Immature natural killer cell (primary cell): ENCODE results near the gene FCRL1. TPM values are rescaled to one million over a fixed set of nuclear protein-coding genes. Genes with fewer than 3 reads are reported as not detected.

Experiments used
- DNase-seq, 3 donors: peaks; one replicate each; pipeline ENCODE4 v3.0.0; 2022; ENCODE audit warnings: mixed read lengths in 1 of 3
- H3K27ac Mint-ChIP-seq, 6 donors: one replicate each; pipeline ENCODE4 v1.8.0; 2020; ENCODE audit warnings: mixed read lengths in 6 of 6, mild to moderate bottlenecking in 5 of 6, inconsistent platforms in 4 of 6, moderate library complexity in 3 of 6
- H3K27me3 Mint-ChIP-seq, 3 donors: one replicate each; pipeline ENCODE4 v1.8.0; 2020 to 2021; ENCODE audit warnings: low read depth in 3 of 3, mild to moderate bottlenecking in 3 of 3, mixed read lengths in 3 of 3, moderate library complexity in 3 of 3, inconsistent platforms in 1 of 3
- H3K36me3 Mint-ChIP-seq, 3 donors: one replicate each; pipeline ENCODE4 v1.8.0; 2020; ENCODE audit warnings: mixed read lengths in 3 of 3, inconsistent platforms in 2 of 3, mild to moderate bottlenecking in 2 of 3
- H3K4me1 Mint-ChIP-seq, 2 donors: one replicate each; pipeline ENCODE4 v1.8.0; 2020; ENCODE audit warnings: inconsistent platforms in 2 of 2, mild to moderate bottlenecking in 2 of 2, mixed read lengths in 2 of 2, moderate library complexity in 1 of 2
- H3K4me3 Mint-ChIP-seq, 5 donors: one replicate each; pipeline ENCODE4 v1.8.0; 2020; ENCODE audit warnings: mild to moderate bottlenecking in 5 of 5, mixed read lengths in 5 of 5, inconsistent platforms in 3 of 5, moderate library complexity in 3 of 5
- H3K9me3 Mint-ChIP-seq, 6 donors: one replicate each; pipeline ENCODE4 v1.8.0; 2020; ENCODE audit warnings: mild to moderate bottlenecking in 6 of 6, mixed read lengths in 6 of 6, inconsistent platforms in 4 of 6, moderate library complexity in 3 of 6
- polyA plus RNA-seq, 3 donors: library from polyadenylated mRNA; unstranded; fragments of 300-500 nt; fragmentation: Illumina TruSeq; gene quantifications; one replicate each; pipeline ENCODE4 v1.2.3, GENCODE V29; 2021

The FCRL1 gene
- polyA plus RNA-seq, 3 donors from 2014 or later: 0.09 to 0.41 (median 0.39) TPM

- peaks cover 0 to 8% (median 4%) of the 10 kb centered on the region in 3 donors for H3K27me3 Mint-ChIP-seq
- no peaks in the 10 kb centered on the region for H3K4me1 Mint-ChIP-seq
- no peak overlapping the region for H3K4me3 Mint-ChIP-seq
- no peaks in the 10 kb centered on the region for H3K36me3 Mint-ChIP-seq
- no peaks in the 10 kb centered on the region for H3K9me3 Mint-ChIP-seq
- DNase-seq: no peak
- H3K27ac Mint-ChIP-seq: no peak overlapping the region
Observed at GRCh38 chr1:157831968-157832626, 12.2 kb upstream of the FCRL1 start.

- H3K9me3 Mint-ChIP-seq: no peaks in the 10 kb centered on the region
- H3K4me1 Mint-ChIP-seq: no peaks in the 10 kb centered on the region
- no peak for DNase-seq
- H3K27me3 Mint-ChIP-seq: peaks cover 0 to 4% (median 2%) of the 10 kb centered on the region in 3 donors
- H3K36me3 Mint-ChIP-seq: no peaks in the 10 kb centered on the region
- no peak overlapping the region for H3K27ac Mint-ChIP-seq
- H3K4me3 Mint-ChIP-seq: no peak overlapping the region
Observed at GRCh38 chr1:157830887-157831286, 11.0 kb upstream of the FCRL1 start.

DNA sequence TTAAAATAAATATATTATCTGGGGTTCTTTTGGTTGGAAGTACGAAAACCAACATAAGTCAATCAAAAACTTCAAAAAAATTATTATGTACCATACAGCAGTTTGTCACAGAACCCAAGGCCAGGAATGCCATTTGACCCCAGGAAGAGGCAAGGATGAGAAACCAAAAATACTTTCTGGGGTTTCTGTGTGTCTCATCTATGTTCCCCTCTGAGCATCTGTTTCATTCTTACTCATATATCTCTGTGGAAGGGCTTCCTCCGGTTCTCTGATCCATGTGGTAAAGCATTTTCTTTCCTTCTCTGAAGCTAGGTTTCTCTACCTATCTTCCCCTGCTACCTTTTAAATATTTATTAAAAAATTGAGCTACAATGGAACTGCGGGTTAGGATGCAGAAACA lies 9.8 kb upstream of the FCRL1 start:
- Mint-ChIP-seq H3K9me3 (no peaks in the 10 kb centered on the region), H3K27ac (no peak overlapping the region), H3K4me3 (no peak overlapping the region), H3K27me3 (peaks cover 0 to 2% (median 0%) of the 10 kb centered on the region in 3 donors), H3K4me1 (no peaks in the 10 kb centered on the region), H3K36me3 (no peaks in the 10 kb centered on the region)
- no peak for DNase-seq

DNA sequence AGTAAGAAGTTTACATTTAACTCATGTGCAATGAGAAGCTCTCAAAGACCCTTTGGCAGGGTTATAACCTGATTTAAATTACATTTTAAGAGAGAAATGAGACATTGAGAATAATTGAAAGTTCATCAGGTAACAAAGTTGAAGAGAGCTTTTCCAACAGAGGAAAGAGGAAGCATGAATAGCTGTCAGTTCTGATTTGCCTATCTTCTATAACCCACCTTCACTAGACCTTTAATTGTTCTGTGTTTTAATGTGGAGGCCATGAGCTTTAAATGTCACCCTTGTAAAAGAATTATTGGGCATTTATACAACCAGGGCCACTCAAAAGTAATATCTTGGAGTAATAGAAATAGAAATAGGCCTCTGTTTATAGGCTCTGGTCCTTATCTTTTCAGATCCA lies 9.3 kb upstream of the FCRL1 start:
- Mint-ChIP-seq H3K9me3 (no peaks in the 10 kb centered on the region), H3K27me3 (peaks cover 0 to 2% (median 0%) of the 10 kb centered on the region in 3 donors), H3K36me3 (no peaks in the 10 kb centered on the region), H3K4me3 (no peak overlapping the region), H3K27ac (no peak overlapping the region), H3K4me1 (no peaks in the 10 kb centered on the region)
- no peak for DNase-seq

- DNase-seq: no peak
- Mint-ChIP-seq H3K9me3 (peaks cover 0 to 5% (median 0%) of the 10 kb centered on the region in 6 donors), H3K36me3 (peaks cover 0 to 3% (median 0%) of the 10 kb centered on the region in 3 donors), H3K4me1 (no peaks in the 10 kb centered on the region), H3K27me3 (peaks cover 3 to 7% (median 4%) of the 10 kb centered on the region in 3 donors), H3K27ac (no peak overlapping the region), H3K4me3 (no peak overlapping the region)
Observed at GRCh38 chr1:157820299-157820698, 379 bp upstream of the FCRL1 start.

DNA sequence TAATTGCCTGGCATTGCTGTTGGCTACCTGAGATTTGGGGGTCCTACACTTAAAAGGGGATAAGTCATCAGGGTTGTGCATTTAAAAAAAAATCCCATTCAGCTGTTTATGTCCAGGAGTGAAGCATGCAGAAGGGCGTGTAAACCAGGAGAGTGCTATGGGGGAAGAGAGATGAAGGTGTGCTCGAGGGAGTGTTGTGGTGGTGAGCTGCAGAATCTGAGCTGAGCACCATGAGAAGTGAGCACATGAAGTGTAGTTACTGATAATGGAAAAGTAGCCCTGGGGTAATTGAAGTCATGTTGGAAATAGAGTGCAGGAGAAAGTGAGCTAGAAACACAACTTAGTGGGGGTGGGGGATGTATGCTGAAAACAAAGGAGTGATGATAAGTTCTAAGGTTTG lies 705 bp downstream of the FCRL1 start:
- no peak overlapping the region for H3K4me3 Mint-ChIP-seq
- peaks cover 0 to 3% (median 0%) of the 10 kb centered on the region in 3 donors for H3K36me3 Mint-ChIP-seq
- peaks cover 2 to 8% (median 4%) of the 10 kb centered on the region in 6 donors for H3K9me3 Mint-ChIP-seq
- H3K4me1 Mint-ChIP-seq: no peaks in the 10 kb centered on the region
- H3K27ac Mint-ChIP-seq: no peak overlapping the region
- H3K27me3 Mint-ChIP-seq: peaks cover 4 to 7% (median 4%) of the 10 kb centered on the region in 3 donors
- DNase-seq: no peak

DNA sequence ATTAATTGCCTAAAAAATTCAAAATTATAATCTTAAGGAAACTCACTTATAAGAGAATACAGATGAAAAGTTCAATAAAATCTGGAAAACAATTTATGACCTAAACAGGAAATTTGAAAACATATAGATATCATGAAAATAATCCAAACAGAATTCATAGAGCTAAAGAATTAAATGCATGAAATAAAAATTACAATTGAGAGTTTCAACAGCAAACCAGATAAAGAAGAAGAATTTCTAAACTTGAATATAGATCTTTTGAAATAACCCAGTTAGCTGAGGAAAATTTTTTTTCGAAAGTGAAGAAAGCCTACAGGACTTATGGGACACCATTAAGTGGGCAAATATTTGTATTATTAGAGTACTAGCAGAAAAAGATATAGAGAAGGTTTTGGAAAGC lies 6.7 kb downstream of the FCRL1 start:
- H3K4me1 Mint-ChIP-seq: no peaks in the 10 kb centered on the region
- peaks cover 13 to 23% (median 22%) of the 10 kb centered on the region in 6 donors for H3K9me3 Mint-ChIP-seq
- no peak for DNase-seq
- peaks cover 0 to 5% (median 2%) of the 10 kb centered on the region in 3 donors for H3K27me3 Mint-ChIP-seq
- peaks cover 6 to 15% (median 9%) of the 10 kb centered on the region in 3 donors for H3K36me3 Mint-ChIP-seq
- no peak overlapping the region for H3K27ac Mint-ChIP-seq
- H3K4me3 Mint-ChIP-seq: no peak overlapping the region

GRCh38 chr1:157806431-157807149 lies 13.3 kb downstream of the FCRL1 start:
- Mint-ChIP-seq H3K36me3 (peaks cover 0 to 4% (median 0%) of the 10 kb centered on the region in 3 donors), H3K4me1 (no peaks in the 10 kb centered on the region), H3K27ac (peak overlapping the region in 2 of 6 donors; percentile 18 to 24), H3K9me3 (peaks cover 0 to 2% (median 0%) of the 10 kb centered on the region in 6 donors), H3K27me3 (peaks cover 2 to 3% (median 2%) of the 10 kb centered on the region in 3 donors), H3K4me3 (no peak overlapping the region)
- no peak for DNase-seq

DNA sequence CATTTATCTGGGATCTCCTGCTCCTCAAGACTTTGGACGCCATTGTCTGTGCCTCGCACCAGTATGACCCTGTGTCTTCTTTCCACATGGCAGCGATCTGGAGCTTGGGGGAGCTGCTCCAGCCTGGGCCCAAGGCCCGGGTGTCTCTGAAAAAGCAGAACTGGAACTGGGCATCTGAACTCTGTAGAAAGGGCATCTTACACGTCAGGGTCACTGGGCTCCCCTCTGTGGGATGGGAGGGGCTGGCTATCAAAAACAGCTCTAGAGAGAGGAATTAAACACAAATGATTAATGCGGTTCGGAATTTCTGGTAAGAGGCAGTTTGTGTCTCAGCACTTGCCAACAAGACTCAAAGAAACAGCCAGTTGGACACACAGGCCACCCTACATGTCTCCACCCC lies 16.1 kb downstream of the FCRL1 start:
- Mint-ChIP-seq H3K9me3 (peaks cover 0 to 2% (median 0%) of the 10 kb centered on the region in 6 donors), H3K4me3 (no peak overlapping the region), H3K36me3 (no peaks in the 10 kb centered on the region), H3K27me3 (peaks cover 2 to 3% (median 2%) of the 10 kb centered on the region in 3 donors), H3K4me1 (no peaks in the 10 kb centered on the region), H3K27ac (no peak overlapping the region)
- DNase-seq: no peak

DNA sequence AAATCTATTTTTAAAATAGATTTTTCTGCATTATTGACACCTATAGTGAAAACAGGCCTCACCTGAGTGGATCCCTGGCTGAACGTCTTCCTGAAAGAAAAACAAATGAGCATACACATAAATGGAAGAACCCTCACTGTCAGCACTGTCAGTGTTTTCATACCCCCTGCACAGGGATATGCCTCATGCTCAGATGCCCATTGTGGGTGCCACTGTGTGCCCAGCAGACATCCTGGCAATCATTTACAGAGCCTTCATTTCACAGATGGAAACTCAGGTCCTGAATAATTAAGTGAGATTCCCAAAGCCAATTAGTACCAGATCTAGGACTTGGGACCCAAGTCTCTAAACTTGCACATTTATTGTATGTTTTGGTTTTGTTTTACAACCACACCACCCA lies 19.9 kb downstream of the FCRL1 start:
- Mint-ChIP-seq H3K9me3 (no peaks in the 10 kb centered on the region), H3K4me1 (no peaks in the 10 kb centered on the region), H3K27ac (no peak overlapping the region), H3K36me3 (no peaks in the 10 kb centered on the region), H3K27me3 (peaks cover 2 to 3% (median 2%) of the 10 kb centered on the region in 3 donors), H3K4me3 (no peak overlapping the region)
- DNase-seq: no peak

DNA sequence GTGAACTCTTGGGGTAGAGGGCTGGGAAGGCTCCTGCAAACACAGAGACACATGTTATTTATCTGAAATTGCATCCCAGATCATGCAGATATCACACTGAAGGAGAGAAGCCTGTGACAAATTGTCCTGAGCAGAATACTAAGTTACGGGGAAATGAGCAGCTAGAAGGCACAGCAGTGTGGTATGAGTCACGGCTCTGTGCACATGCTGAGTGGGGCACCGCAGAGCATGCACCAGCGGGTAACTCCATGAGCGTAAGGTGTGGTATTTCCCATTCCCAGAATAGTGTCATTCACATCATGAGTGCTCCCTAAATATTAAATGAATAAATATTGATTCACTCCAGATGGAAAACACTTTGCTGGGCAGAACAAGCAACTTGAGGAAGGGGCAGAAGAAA lies 21.7 kb downstream of the FCRL1 start:
- H3K36me3 Mint-ChIP-seq: peaks cover 2 to 3% (median 3%) of the 10 kb centered on the region in 3 donors
- no peaks in the 10 kb centered on the region for H3K4me1 Mint-ChIP-seq
- DNase-seq: no peak
- H3K4me3 Mint-ChIP-seq: no peak overlapping the region
- H3K27me3 Mint-ChIP-seq: peaks cover 0 to 2% (median 0%) of the 10 kb centered on the region in 3 donors
- H3K27ac Mint-ChIP-seq: no peak overlapping the region
- H3K9me3 Mint-ChIP-seq: peaks cover 2 to 12% (median 7%) of the 10 kb centered on the region in 6 donors

DNA sequence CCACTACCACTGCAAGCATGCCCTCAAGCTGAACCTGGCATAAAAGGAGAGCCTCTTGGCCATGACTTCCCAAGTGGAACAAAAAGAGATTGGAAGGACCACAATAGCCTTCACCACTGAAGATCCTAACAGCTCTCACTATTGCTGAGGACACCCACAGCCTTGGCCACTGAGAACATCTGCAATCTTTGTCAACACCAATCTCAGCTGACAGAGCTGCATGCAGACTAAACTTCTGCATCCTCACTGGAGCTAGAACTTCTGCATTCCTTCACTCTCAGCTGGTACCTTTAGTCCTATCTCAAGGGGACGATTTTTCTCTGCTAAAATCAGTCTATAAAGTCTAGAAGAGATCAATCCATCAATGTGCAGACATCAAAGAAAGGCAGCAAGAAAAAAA lies 34.7 kb downstream of the FCRL1 start:
- H3K4me3 Mint-ChIP-seq: no peak overlapping the region
- peaks cover 0 to 6% of the 10 kb centered on the region in 2 donors for H3K4me1 Mint-ChIP-seq
- H3K27me3 Mint-ChIP-seq: peaks cover 0 to 4% (median 2%) of the 10 kb centered on the region in 3 donors
- H3K27ac Mint-ChIP-seq: no peak overlapping the region
- H3K36me3 Mint-ChIP-seq: peaks cover 0 to 8% (median 0%) of the 10 kb centered on the region in 3 donors
- H3K9me3 Mint-ChIP-seq: peaks cover 0 to 3% (median 0%) of the 10 kb centered on the region in 6 donors
- no peak for DNase-seq

DNA sequence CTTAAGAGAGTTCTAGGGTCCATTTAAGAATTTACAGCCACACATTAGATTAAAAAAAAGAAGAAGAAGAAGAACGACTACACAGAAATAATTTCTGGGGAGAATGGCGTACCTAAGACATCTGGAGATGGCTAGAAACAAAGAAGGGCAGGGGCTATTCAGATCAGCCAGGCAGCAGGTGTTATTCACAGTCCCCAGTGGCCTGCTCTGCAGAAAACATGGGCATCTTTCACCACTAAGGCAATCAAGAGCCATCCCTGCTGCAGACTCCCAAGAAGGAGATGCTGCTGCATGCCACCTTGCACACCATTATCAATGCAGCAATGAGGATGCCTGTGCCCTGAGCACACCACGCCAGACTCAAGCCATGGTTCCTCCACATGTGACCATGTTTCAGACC lies 35.1 kb downstream of the FCRL1 start:
- Mint-ChIP-seq H3K4me1 (peaks cover 0 to 6% of the 10 kb centered on the region in 2 donors), H3K27ac (no peak overlapping the region)

DNA sequence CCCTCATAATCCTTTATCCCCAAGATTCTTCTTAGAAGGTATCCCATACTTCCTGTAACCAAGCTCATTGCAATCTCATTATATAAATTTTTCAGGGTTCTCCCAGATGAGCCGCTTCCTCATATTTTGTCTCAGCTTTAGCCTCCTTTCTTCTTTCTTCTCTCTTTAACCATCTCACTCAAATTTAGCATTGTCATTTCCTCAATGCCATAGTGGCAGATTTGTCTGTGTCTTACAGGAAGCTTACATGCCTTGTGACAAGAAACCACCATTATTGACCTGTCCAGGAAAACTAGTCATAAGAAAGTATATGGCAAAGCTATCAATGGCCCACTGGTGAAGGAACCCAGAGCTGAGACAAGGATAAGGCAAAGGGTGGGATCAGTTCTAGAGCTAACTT lies 37.0 kb downstream of the FCRL1 start:
- peaks cover 0 to 6% of the 10 kb centered on the region in 2 donors for H3K4me1 Mint-ChIP-seq
- peaks cover 0 to 4% (median 2%) of the 10 kb centered on the region in 3 donors for H3K27me3 Mint-ChIP-seq
- DNase-seq: no peak
- H3K4me3 Mint-ChIP-seq: no peak overlapping the region
- H3K36me3 Mint-ChIP-seq: no peaks in the 10 kb centered on the region
- H3K9me3 Mint-ChIP-seq: peaks cover 0 to 3% (median 0%) of the 10 kb centered on the region in 6 donors
- peak overlapping the region in 2 of 6 donors; percentile 1 to 9 for H3K27ac Mint-ChIP-seq

More for the DNA sequence above, 35.1 kb downstream of the FCRL1 start:
- Mint-ChIP-seq H3K27me3 (peaks cover 0 to 4% (median 2%) of the 10 kb centered on the region in 3 donors), H3K36me3 (peaks cover 0 to 5% (median 0%) of the 10 kb centered on the region in 3 donors), H3K9me3 (peaks cover 0 to 3% (median 0%) of the 10 kb centered on the region in 6 donors), H3K4me3 (no peak overlapping the region)
- no peak for DNase-seq
